Parathyroid adenoma (tissue), 2 donors: ENCODE results near the gene SENP3.
"Not testable (repeated sequence)": the region's sequence is repeated elsewhere in the genome, so short reads cannot be mapped to it uniquely, and the experiment has no call there.

Experiments
- H2AFZ ChIP-seq: fragments of 300-600 bp; sonication (generic); one replicate; pipeline ENCODE4 v1.7.0; 2017; ENCODE audit warnings: antibody characterized with exemption, mild to moderate bottlenecking
- H3K27ac ChIP-seq: fragments of 300-600 bp; sonication (generic); one replicate; pipeline ENCODE4 v1.7.0; 2017
- H3K27me3 ChIP-seq: fragments of 300-600 bp; sonication (generic); one replicate; pipeline ENCODE4 v1.7.0; 2017; ENCODE audit warnings: low read length; ENCODE audit not compliant: control insufficient read depth, insufficient read depth
- H3K36me3 ChIP-seq: fragments of 300-600 bp; sonication (generic); one replicate; pipeline ENCODE4 v1.7.0; 2017; ENCODE audit warnings: low read length; ENCODE audit not compliant: control insufficient read depth, insufficient read depth
- H3K4me1 ChIP-seq: fragments of 300-600 bp; sonication (generic); one replicate; pipeline ENCODE4 v1.7.0; 2017; ENCODE audit warnings: control low read depth
- H3K4me2 ChIP-seq: fragments of 300-600 bp; sonication (generic); one replicate; pipeline ENCODE4 v1.7.0; 2017; ENCODE audit warnings: low read length
- H3K4me3 ChIP-seq: fragments of 300-600 bp; sonication (generic); one replicate; pipeline ENCODE4 v1.7.0; 2017; ENCODE audit warnings: low read depth, low read length
- H3K79me2 ChIP-seq: fragments of 300-600 bp; sonication (generic); one replicate; pipeline ENCODE4 v1.7.0; 2017; ENCODE audit warnings: control low read depth
- H3K9ac ChIP-seq: fragments of 300-600 bp; sonication (generic); one replicate; pipeline ENCODE4 v1.7.0; 2017; ENCODE audit warnings: mild to moderate bottlenecking
- H3K9me3 ChIP-seq: fragments of 300-600 bp; sonication (generic); one replicate; pipeline ENCODE4 v1.7.0; 2017; ENCODE audit warnings: low read length; ENCODE audit not compliant: control insufficient read depth
- TF ChIP-seq, protein P1 (sequence below): fragments of 300-600 bp; sonication (generic); IDR thresholded peaks from one replicate; pipeline ENCODE4 v1.7.0; 2017; ENCODE audit warnings: antibody characterized with exemption, mild to moderate bottlenecking
- donor health status: primary hyperparathyroidism.

Gene SENP3

DNA sequence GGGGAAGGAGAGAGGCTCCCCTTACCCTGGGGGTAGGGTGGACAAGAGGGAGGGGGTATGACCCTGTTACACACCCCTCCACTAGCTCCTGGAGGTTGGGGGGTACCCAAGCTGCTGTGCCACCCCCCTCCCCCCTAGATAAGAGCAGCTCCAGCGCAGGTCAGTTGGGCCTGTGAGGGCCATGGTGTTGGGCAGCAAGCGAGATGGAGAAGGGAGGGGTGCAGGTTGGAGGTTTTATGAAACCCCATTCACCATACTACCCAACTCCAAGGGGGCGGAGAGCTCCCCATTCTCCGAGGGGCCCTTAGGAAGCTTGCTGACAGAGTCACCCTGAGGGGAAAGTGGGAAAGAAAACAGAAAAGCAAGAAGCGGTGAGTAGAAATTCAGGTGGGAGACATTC lies 29.9 kb downstream of the SENP3 start:
- TF ChIP-seq, protein P1, sequence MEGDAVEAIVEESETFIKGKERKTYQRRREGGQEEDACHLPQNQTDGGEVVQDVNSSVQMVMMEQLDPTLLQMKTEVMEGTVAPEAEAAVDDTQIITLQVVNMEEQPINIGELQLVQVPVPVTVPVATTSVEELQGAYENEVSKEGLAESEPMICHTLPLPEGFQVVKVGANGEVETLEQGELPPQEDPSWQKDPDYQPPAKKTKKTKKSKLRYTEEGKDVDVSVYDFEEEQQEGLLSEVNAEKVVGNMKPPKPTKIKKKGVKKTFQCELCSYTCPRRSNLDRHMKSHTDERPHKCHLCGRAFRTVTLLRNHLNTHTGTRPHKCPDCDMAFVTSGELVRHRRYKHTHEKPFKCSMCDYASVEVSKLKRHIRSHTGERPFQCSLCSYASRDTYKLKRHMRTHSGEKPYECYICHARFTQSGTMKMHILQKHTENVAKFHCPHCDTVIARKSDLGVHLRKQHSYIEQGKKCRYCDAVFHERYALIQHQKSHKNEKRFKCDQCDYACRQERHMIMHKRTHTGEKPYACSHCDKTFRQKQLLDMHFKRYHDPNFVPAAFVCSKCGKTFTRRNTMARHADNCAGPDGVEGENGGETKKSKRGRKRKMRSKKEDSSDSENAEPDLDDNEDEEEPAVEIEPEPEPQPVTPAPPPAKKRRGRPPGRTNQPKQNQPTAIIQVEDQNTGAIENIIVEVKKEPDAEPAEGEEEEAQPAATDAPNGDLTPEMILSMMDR: no peak
- Histone ChIP-seq H3K79me2 (no peaks in the 10 kb centered on the region), H2AFZ (no peak overlapping the region), H3K9me3 (no peaks in the 10 kb centered on the region), H3K4me1 (peaks cover 4% of the 10 kb centered on the region), H3K9ac (no peak overlapping the region), H3K36me3 (no peaks in the 10 kb centered on the region), H3K27ac (no peak overlapping the region), H3K4me2 (no peak overlapping the region), H3K4me3 (no peak overlapping the region), H3K27me3 (no peaks in the 10 kb centered on the region)

- TF ChIP-seq, protein P1: no peak
- Histone ChIP-seq H3K9ac (no peak overlapping the region), H3K27me3 (no peaks in the 10 kb centered on the region), H3K36me3 (no peaks in the 10 kb centered on the region), H3K79me2 (no peaks in the 10 kb centered on the region), H2AFZ (no peak overlapping the region), H3K4me2 (no peak overlapping the region), H3K27ac (no peak overlapping the region), H3K4me3 (no peak overlapping the region), H3K4me1 (peaks cover 4% of the 10 kb centered on the region), H3K9me3 (no peaks in the 10 kb centered on the region)
Observed at GRCh38 chr17:7592422-7593021, 30.8 kb downstream of the SENP3 start.

GRCh38 chr17:7593296-7593695 lies 31.6 kb downstream of the SENP3 start:
- H3K27me3 ChIP-seq: no peaks in the 10 kb centered on the region
- no peak overlapping the region for H3K9ac ChIP-seq
- H2AFZ ChIP-seq: no peak overlapping the region
- H3K27ac ChIP-seq: no peak overlapping the region
- H3K4me1 ChIP-seq: peaks cover 4% of the 10 kb centered on the region
- no peaks in the 10 kb centered on the region for H3K79me2 ChIP-seq
- no peak overlapping the region for H3K4me2 ChIP-seq
- H3K4me3 ChIP-seq: no peak overlapping the region
- no peaks in the 10 kb centered on the region for H3K9me3 ChIP-seq
- TF ChIP-seq, protein P1: no peak
- H3K36me3 ChIP-seq: no peaks in the 10 kb centered on the region

GRCh38 chr17:7597561-7597960 lies 35.8 kb downstream of the SENP3 start:
- H3K4me2 ChIP-seq, H3K9ac ChIP-seq, H3K27me3 ChIP-seq, H3K4me1 ChIP-seq, H3K79me2 ChIP-seq, H3K36me3 ChIP-seq, H3K27ac ChIP-seq, H3K4me3 ChIP-seq, H2AFZ ChIP-seq, H3K9me3 ChIP-seq: not testable (repeated sequence)

DNA sequence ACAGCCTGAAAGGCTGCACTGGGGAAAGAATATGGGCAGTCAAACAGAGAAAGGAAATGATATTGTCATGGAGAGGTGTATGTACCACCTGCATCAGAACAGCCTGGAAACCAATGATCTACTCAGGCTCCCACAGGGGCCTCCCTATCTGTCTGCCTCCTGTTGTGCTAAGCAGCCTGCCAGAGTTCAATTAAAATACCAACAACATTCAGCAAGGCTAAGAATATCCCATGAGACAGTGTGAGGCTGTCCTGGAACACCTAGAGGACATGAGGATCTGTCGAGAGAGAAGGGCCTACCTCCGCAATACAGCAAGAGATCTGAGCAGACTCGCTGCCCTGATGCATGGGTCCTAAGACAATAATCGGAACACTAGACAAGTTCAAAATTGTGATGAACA lies 44.6 kb downstream of the SENP3 start:
- H3K4me1 ChIP-seq: no peaks in the 10 kb centered on the region
- no peak overlapping the region for H3K4me2 ChIP-seq
- H3K79me2 ChIP-seq: peaks cover 30% of the 10 kb centered on the region
- H3K9ac ChIP-seq: no peak overlapping the region
- no peaks in the 10 kb centered on the region for H3K9me3 ChIP-seq
- no peaks in the 10 kb centered on the region for H3K36me3 ChIP-seq
- no peak overlapping the region for H2AFZ ChIP-seq
- no peak overlapping the region for H3K27ac ChIP-seq
- no peak overlapping the region for H3K4me3 ChIP-seq
- TF ChIP-seq, protein P1: no peak
- H3K27me3 ChIP-seq: no peaks in the 10 kb centered on the region
